ENCODE data around the gene GCA. TPM values are rescaled to one million over a fixed set of nuclear protein-coding genes. Genes with fewer than 3 reads are reported as not detected.

The GCA gene
- total and polyA plus RNA-seq, 2 of the 4 experiments (the other 2 are of a cell fraction): 2.2 to 3.6 TPM

- in situ Hi-C loops (cut with MboI; ENCODE audit: low sequenced_read_pairs) (no loop called here), dilution Hi-C loops (cut with HindIII; ENCODE audit: low sequenced_read_pairs, unreplicated experiment) (no loop called here), intact Hi-C loops (cut with micrococcal nuclease) (no loop called here)
- TF ChIP-seq NFE2L2 (IDR thresholded peaks at IDR 0.05; ENCODE audit: low read depth, low read length) (no peak), USF2 (IDR thresholded peaks at IDR 0.05; ENCODE audit: low read depth, low read length) (no peak), RFX5 (IDR thresholded peaks at IDR 0.05; ENCODE audit: low read depth, low read length) (no peak), CEBPB (IDR thresholded peaks at IDR 0.05; ENCODE audit: low read depth, low read length) (no peak), ELK1 (IDR thresholded peaks at IDR 0.05; ENCODE audit: borderline replicate concordance, low read depth, low read length) (no peak)
- TF ChIP-seq, protein P1, sequence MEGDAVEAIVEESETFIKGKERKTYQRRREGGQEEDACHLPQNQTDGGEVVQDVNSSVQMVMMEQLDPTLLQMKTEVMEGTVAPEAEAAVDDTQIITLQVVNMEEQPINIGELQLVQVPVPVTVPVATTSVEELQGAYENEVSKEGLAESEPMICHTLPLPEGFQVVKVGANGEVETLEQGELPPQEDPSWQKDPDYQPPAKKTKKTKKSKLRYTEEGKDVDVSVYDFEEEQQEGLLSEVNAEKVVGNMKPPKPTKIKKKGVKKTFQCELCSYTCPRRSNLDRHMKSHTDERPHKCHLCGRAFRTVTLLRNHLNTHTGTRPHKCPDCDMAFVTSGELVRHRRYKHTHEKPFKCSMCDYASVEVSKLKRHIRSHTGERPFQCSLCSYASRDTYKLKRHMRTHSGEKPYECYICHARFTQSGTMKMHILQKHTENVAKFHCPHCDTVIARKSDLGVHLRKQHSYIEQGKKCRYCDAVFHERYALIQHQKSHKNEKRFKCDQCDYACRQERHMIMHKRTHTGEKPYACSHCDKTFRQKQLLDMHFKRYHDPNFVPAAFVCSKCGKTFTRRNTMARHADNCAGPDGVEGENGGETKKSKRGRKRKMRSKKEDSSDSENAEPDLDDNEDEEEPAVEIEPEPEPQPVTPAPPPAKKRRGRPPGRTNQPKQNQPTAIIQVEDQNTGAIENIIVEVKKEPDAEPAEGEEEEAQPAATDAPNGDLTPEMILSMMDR (conservative IDR thresholded peaks at IDR 0.05; ENCODE audit: low read depth, low read length): no peak
- no peak overlapping the region for H3K27ac ChIP-seq (ENCODE audit: insufficient read depth, low read length)
- H2AK5ac ChIP-seq (ENCODE audit: low read depth, low read length): no peak overlapping the region
- H3K4me2 ChIP-seq (ENCODE audit: low read depth, low read length): no peak overlapping the region
- no peaks in the 10 kb centered on the region for H3K9me1 ChIP-seq (ENCODE audit: insufficient read depth, low read length)
- CTCF ChIA-PET: no interaction called here
- no peaks in the 10 kb centered on the region for H3K79me1 ChIP-seq (ENCODE audit: low read depth in 1 of 2, low read length in 2 of 2)
- no peaks in the 10 kb centered on the region for H3K27me3 ChIP-seq (ENCODE audit: control insufficient read depth, insufficient read depth, low read length)
- no peaks in the 10 kb centered on the region for H3K4me1 ChIP-seq (ENCODE audit: control insufficient read depth, insufficient read depth, low read length)
- H4K91ac ChIP-seq (ENCODE audit: insufficient read depth, low read depth, low read length): no peak overlapping the region
- H2BK15ac ChIP-seq (ENCODE audit: low read depth, low read length): no peak overlapping the region
- WGBS, 2 experiments (ENCODE audit: extremely low coverage in 2 of 2, insufficient read length in 1 of 2): no CpG with 5 or more reads among the region's 4 CpGs
- no peaks in the 10 kb centered on the region for H4K20me1 ChIP-seq (ENCODE audit: insufficient read depth, low read length)
- H4K8ac ChIP-seq (ENCODE audit: low read depth in 2 of 2, low read length in 2 of 2): no peak overlapping the region
- H2BK5ac ChIP-seq (ENCODE audit: low read depth, low read length, poor library complexity, severe bottlenecking): no peak overlapping the region
- no peak overlapping the region for H3K9ac ChIP-seq (ENCODE audit: low read depth, low read length)
- H3K36me3 ChIP-seq (ENCODE audit: control insufficient read depth, insufficient read depth, low read length): no peaks in the 10 kb centered on the region
- POLR2A ChIA-PET (ENCODE audit: unreplicated experiment): no interaction called here
- no TSS peak for BruUV-seq (replicated peaks)
- H3K23ac ChIP-seq (ENCODE audit: low read depth, low read length): no peak overlapping the region
- no peak overlapping the region for H3K18ac ChIP-seq (ENCODE audit: low read depth, low read length)
- H3K4ac ChIP-seq (ENCODE audit: low read depth, low read length): no peak overlapping the region
- DNase-seq (no peak), ATAC-seq (ENCODE audit: low read depth) (no peak)
- H2AFZ ChIP-seq (replicated peaks; ENCODE audit: low read length, poor library complexity): no peak overlapping the region
- H2BK20ac ChIP-seq (ENCODE audit: low read depth, low read length): no peak overlapping the region
- no peak overlapping the region for H3K14ac ChIP-seq (replicated peaks; ENCODE audit: low read depth, low read length)
- H3K9me3 ChIP-seq (ENCODE audit: control insufficient read depth, insufficient read depth, low read length): no peaks in the 10 kb centered on the region
- no peak overlapping the region for H2BK120ac ChIP-seq (ENCODE audit: low read depth, low read length)
- no peak overlapping the region for H2AK9ac ChIP-seq (replicated peaks; ENCODE audit: low read depth, low read length, poor library complexity)
- H3K56ac ChIP-seq (ENCODE audit: extremely low read depth, insufficient read depth, low read length): no peak overlapping the region
- H3K4me3 ChIP-seq (ENCODE audit: insufficient read depth, low read depth, low read length): no peak overlapping the region
- no peak overlapping the region for H4K5ac ChIP-seq (ENCODE audit: low read depth, low read length)
Observed at GRCh38 chr2:162381851-162382250, 37.9 kb downstream of the GCA start.

Data from IMR-90 (cell line).